Measurements from ENCODE around the gene CARS2. TPM values are rescaled to one million over a fixed set of nuclear protein-coding genes. Genes with fewer than 3 reads are reported as not detected.
"Not testable (repeated sequence)": the region's sequence is repeated elsewhere in the genome, so short reads cannot be mapped to it uniquely, and the experiment has no call there.

CARS2 gene
- total RNA-seq, 1 donor from 2014 or later = 66.5 TPM

DNA sequence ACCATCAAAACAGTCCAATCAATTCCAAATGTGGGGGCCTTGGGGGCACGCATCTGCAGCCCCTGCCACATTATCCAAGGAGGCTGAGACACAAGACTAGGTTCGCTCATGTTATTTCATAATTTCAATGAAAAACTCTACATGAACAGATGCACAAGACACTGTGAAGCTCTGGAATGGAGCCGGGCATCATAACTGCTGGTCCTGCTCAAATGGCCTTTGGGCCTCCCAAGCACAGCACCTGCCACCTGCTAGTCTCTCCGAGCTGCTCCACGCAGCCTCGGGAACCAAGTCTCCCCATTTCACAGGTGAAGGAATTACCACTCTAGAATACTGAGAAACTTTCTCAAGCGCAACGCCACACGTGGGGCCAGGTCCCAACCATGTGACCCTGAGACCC, 16.9 kb downstream of the CARS2 start:
- no peak for ATAC-seq
- intact Hi-C loops (cut with DNase I) = no loop called here
- no peak for DNase-seq (ENCODE audit: low spot score)

DNA sequence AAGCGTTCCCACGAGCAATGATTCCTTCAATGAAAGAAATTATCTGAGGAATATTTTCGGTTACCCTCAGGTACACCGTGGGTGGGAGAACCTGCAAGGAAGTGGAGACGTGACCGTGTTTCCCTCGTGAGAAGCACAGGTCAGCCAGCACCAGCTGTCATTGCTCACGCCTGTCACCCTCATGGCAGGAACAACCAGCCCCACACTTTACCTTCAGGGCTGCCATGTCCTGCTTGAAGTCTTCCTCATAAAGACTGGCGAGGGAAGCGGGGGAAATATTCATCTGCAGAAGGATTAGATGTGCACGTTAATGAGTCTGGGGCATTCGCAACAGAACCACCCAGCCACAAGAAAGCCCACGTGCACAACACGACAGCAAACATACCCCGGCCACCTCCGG, 18.2 kb downstream of the CARS2 start:
- ATAC-seq = no peak
- intact Hi-C loops (cut with DNase I) = no loop called here
- DNase-seq (ENCODE audit: low spot score) = no peak

DNA sequence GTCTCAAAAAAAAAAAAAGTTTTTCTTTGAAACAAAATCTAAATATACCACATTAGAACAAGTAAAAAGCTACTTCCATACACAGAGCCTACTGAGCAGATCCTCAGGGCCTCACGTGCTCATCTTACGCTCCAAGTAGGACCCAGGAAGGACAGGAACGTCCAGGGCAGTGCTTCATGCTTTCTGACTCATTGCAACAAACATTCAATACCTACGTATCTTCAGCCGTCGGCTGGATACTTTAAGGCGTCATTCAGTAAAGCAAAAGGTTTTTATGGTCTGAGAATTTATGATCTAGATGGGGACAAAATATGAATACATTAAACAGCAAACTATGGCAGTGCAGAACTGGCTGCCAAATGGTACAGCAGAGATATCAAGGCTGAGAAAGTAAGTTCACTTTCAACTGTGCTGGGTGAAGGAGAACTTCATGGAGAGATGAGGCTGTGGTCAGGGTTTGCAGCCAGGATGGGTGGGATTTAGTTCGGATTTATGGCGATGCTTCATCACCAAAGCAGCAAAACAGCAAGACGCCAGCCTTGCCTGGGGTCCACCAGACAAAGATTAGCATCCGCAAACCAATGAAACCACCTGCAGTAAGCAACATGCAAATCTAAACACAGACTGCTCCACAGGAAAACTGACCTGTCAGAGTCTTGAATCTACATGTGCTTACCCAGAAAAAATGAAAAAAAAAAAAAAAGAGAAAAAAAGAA, 20.5 kb downstream of the CARS2 start:
- ATAC-seq = no peak
- intact Hi-C loops (cut with DNase I) = no loop called here
- no peak for DNase-seq (ENCODE audit: low spot score)

DNA sequence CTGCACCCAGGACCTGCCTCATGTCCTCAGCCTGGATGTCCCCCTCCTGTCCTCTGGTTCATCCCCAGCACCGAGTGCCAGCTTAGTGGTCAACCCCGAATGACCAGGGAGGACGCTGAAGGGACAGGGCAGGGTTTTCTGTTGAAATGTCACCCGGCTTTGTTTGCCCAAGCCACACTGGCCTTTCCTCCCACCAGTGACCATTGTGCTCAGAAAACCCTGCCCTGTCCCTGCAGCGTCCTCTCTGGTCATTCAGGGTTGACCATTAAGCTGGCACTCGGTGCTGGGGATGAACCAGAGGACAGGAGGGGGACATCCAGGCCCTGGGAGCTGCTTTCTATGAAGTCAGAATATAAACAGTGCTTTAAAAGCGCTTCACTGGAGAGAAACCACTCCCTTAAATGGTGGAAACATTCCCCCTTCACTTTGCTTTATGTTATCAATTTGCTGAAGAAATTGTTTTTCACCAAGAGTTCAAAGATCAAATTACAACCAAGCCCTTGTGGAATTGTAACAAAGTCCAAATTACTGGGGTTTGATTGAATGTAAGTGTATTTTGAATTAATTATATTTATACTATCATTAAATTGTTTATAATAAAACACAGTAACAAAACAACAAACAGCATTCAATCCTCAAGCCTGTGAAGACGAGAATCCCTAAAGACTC, 21.4 kb downstream of the CARS2 start:
- no peak for DNase-seq (ENCODE audit: low spot score)
- ATAC-seq = peak; percentile 24
- intact Hi-C loops (cut with DNase I) = no loop called here

DNA sequence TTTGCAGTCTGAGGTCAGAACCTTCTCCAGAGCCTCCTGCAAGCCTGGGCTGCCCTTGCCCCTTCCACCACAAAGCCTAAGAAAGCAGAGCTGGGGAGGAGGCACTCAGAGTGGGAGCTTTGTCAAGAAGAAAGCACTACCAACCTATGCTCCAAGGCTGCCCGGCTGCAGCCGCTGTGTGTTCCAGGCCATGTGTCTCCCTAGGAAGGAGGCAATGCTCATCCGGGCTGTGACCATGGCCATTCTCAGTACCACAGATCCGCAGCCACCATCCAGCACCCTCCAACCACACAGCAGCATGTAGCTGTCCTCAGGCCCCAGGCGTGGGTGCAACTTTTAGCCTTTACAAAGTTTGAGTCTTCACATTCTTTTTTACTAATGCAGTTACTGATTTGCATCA, 22.0 kb downstream of the CARS2 start:
- no peak for DNase-seq (ENCODE audit: low spot score)
- no peak for ATAC-seq
- intact Hi-C loops (cut with DNase I) = no loop called here

DNA sequence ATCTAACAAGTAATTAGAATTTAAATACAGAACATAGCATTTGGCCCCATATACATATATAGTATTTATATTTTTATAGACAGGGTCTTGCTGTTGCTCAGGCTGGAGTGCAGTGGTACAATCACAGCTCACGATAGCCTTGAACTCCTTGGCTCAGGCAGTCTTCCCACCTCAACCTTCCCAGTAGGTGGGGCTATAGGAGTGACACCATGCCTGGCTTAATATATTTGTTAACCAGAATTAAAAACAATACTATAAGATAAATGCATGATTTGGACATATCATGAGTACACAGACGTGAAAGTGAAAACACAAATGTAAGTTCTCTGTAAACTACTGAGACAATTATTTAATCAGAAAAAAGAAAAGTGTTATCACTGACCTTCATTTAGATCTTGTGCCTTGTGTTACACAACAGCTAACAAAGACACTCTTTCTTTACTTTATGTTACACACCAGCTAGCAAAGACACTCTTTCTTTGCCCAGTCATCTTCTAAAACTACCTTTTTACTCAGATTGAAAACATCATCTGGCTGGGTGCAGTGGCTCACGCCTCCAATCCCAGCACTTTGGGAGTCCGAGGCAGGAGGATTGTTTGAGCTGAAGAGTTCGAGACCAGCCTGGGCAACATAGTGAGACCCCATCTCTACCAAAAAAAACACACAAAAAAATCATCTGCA, 22.6 kb downstream of the CARS2 start:
- no peak for DNase-seq (ENCODE audit: low spot score)
- peak; percentile 35 for ATAC-seq
- intact Hi-C loops (cut with DNase I) = no loop called here

DNA sequence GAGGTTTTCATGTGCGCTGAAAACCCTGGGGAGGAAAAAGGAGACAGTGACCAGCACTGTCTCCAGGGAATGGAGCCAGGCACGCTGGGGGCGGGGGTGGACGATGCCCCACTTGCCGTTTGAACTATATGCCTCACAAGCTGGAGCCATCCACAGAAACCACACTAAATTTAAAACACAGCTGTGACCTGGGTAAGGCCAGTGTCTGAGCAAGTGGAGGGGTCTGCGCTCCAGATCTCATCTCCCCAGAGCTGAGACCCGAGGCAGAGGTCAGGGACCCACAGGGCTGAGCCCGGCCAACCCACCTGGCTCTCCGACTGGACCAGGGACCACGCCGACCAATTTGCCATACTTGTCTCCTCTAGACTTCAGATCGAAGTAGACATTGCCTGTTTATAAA, 23.2 kb downstream of the CARS2 start:
- DNase-seq (ENCODE audit: low spot score) (no peak), ATAC-seq (no peak)
- intact Hi-C loops (cut with DNase I) = no loop called here

DNA sequence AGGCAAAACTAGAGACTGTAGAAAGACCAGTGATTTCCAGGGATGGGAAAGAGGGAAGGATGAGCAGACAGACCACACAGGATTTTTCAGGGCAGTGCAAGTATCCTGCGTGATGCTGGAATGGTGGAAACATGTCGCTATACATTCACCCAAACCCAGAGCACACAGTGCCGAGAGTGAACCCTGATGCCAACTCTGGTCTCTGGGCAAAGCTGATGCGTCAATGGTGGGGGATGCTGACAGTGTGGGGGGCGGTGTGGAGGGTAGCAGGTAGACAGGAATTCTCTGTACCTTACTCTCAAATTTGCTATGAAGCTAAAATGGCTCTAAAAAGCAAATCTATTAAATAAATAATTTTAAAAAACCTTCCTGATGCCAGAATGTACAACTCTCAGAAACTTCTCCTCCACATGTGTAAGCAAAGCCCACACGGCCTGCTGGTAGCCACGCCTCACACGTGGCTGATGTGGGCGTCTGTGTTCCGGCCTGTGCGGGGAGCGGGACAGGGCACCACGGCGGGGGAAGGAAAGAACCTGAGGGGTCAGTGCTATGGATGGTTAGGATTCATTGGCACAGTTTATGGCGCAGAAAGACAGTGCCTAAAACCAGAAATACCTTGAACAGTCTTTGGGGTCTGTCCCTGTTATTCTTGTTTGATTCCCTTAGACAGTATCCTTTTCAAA, 23.9 kb downstream of the CARS2 start:
- DNase-seq (ENCODE audit: low spot score) (no peak), ATAC-seq (no peak)
- intact Hi-C loops (cut with DNase I) = no loop called here

DNA sequence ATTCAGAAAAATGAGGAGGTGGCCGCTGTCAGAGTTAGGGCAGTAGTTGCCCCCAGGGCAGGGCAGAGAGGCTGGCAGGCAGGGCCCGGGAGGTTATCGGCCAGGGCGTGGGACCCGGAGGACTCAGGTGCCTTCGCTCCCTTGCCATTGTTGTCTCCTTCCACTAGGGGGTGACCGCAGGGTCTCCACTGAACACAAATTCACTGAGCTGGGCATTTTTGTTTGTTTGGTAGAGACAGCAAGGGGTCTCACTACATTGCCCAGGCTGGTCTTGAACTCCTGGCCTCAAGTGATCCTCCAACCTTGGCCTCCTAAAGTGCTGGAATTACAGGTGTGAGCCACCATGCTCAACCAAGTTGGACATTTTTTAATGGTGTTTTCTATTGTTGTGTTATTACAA, 25.1 kb downstream of the CARS2 start:
- intact Hi-C loops (cut with DNase I) = no loop called here
- DNase-seq (ENCODE audit: low spot score) (no peak), ATAC-seq (no peak)

DNA sequence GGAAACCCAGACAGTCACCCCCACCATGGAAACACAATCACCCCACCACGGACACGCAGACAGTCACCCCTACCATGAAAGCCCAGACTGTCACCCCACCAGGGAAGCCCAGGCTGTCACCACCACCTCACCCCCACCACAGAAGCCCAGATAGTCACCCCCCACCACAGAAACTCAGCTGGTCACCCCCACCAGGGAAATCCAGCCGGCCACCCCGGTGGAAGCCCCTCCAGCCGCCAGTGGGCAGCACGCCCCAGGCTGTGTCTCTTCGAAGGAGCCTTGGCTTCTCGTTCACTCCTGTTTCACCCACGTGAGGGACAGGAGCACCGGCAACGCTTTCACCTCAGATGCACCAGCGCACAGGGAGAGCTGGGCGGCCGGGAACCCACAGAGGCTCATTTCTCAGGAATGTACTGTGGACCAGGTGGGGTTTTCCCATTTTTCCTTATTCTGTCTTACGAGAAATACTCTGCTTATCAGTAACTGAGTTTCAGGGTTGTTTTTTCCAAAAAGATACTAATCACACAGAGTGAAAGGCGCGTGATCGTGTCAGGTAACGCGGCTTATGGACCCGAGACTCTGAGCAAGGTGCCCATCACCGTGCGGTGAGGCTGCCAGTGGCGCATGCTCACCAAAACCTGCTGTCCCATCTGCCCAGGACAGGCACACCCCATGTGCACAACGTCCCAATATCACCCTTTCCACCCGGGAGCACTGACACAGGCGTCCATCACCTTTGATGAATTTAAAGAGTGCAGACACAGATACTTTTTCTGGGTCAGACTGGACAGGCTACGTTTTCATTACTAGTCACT, 28.0 kb downstream of the CARS2 start:
- DNase-seq (ENCODE audit: low spot score) (no peak), ATAC-seq (no peak)
- intact Hi-C loops (cut with DNase I) = no loop called here

DNA sequence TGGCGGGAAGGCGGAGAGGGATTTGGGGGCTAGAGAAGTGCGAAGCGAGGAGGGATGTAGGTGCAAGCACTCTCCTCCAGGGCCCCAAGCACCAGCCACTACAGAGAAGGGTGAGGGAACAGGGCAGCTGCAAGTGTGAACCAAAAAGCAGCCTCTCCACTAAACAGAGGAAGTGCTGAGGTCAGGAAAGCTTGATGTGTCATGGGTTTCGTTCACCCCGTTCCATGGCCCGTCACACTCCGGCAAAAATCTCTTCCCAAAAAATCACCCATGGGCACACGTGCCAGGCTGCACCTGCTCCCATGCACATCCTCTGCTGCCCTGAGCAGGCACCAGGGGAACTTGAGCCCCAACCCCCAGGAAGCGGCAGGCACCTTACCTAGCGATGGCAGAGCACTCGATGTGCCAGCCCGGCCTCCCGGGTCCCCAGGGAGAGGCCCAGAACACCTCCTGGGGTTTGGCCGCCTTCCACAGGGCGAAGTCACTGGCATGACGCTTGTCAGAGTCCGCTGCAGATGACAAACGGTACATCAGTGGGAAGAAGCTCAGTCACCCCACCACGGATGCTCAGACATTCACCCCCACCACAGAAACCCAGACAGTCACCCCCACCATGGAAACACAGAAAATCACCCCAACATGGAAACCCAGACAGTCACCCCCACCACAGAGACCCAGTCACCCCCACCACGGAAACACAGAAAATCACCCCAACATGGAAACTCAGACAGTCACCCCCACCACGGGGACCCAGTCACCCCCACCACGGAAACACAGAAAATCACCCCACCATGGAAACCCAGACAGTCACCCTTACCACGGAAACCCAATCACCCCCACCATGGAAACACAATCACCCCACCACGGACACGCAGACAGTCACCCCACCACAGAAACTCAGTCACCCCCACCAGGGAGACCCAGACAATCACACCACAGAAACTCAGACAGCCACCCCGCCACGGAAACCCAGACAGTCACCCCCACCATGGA, 29.0 kb downstream of the CARS2 start:
- DNase-seq (ENCODE audit: low spot score) (no peak), ATAC-seq (peak; percentile 80)
- intact Hi-C loops (cut with DNase I) = no loop called here

DNA sequence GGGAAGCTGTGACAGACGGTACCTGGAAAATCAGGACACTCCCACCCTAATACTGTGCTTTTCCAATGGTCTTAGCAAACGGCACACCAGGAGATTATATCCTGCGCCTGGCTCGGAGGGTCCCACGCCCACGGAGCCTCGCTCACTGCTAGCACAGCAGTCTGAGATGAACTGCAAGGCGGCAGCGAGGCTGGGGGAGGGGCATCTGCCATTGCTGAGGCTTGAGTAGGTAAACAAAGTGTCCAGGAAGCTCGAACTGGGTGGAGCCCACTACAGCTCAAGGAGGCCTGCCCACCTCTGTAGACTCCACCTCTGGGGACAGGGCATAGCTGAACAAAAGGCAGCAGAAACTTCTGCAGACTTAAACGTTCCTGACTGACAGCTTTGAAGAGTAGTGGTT, 36.1 kb downstream of the CARS2 start:
- DNase-seq (ENCODE audit: low spot score); ATAC-seq: not testable (repeated sequence)

DNA sequence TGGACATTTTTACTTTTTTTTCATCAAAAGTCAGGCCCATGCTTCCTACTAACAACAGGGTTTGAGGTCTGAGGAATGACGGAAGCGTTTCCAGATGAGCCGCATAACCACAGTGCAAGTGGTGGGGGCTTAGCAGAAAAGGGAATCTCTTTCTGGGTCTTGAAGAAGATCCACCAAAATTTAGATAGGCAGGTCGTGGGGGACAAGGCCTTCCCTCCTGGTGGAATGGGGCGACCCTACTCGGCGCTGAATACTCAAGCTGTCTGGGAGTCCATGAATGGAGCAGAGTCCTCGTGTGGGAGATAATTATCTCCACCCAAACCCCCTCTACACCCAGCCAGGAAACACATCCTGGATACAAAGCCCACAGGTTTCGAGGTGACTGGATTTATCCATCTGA, 36.9 kb downstream of the CARS2 start:
- intact Hi-C loops (cut with DNase I) = no loop called here
- no peak for ATAC-seq
- DNase-seq (ENCODE audit: low spot score) = no peak

More for the DNA sequence above, 36.1 kb downstream of the CARS2 start:
- intact Hi-C loops (cut with DNase I) = not testable (repeated sequence)

DNA sequence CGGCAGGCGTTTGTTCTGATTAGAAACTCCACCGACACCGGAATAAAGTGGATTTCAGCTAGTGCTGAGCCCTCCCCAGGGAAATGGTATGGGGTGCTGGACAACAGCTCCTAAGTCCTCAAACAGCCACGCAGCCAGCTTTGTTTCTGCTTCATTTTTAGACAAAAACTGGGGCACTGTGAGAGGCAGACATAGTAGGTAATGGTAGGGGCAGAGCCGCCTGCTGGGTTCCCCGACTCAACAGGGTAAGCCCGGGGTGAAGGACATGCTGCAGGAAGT, 39.7 kb downstream of the CARS2 start:
- no peak for ATAC-seq
- intact Hi-C loops (cut with DNase I) = no loop called here

DNA sequence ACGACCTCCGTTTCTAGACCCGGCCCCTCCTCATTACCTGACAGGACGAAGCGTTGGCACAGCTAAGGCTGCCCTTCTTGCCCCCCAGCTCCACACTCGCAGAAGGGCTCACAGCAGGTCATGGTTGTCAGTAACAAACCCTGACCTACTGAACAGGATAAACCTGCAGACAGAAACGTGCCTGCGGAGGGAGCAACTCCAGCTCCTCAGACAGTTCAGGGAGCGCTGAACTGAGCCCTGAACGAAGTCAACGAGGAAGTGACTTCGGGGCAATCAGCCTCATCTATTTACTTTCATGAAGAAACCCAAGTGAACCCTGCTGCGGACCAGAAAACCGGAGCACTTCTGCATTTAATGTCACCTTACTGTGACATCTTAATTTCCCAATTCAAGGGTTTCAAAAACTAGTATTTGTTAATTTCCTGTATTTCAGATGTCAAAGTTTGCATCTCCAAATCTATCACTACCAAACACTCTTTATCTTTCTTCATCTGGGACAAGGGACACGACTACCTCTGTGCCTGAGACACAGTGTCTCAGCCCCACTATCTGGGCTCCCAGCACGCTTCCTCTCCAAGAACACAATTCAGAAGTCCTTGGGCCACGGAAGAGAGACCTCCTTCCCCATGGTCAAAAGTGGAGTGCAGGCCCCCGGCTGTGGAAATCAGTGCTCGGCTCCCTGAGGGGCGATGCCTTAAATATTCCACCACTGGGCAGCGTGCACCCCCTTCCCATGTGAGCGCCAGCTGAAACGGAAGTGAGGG, 40.2 kb downstream of the CARS2 start:
- intact Hi-C loops (cut with DNase I) = no loop called here
- DNase-seq (ENCODE audit: low spot score) (no peak), ATAC-seq (no peak)

More for the DNA sequence above, 39.7 kb downstream of the CARS2 start:
- no peak for DNase-seq (ENCODE audit: low spot score)

DNA sequence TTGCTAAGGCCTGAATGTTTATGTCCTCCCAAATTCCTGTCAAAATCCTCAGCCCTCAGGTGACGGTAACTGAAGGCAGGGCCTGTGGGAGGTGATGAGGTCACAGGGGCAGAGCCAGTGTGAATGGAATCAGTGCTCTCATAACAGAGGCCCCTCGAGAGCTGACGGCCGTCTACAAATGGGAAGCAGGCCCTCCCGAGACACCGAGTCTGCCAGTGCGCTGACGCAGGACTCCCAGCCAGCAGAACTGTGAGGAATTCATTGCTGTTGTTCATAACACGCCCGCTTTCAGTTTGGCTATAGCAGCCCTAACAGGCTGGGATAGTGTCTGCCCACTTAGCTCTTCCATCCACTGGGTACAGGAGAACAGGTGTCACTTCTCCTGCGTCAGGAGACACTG, 41.2 kb downstream of the CARS2 start:
- intact Hi-C loops (cut with DNase I) = no loop called here
- no peak for DNase-seq (ENCODE audit: low spot score)
- no peak for ATAC-seq

DNA sequence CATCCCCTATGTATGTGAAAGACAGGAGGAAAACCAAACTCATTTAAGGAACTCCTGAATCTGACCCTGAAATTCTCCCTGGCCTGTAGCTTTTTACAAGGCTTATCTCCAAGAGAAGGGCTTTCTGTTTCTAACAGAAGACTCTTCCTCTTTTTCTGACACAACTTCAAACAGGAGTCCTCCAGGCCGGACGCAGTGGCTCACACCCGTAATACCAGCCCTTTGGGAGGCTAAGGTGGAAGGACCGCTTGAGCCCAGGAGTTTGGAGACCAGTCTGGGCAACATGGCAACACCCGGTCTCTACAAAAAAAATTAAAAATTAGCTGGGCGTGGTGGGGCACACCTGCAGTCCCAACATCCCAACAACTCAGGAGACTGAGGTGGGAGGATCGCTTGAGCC, 41.9 kb downstream of the CARS2 start:
- no peak for ATAC-seq
- intact Hi-C loops (cut with DNase I) = no loop called here
- DNase-seq (ENCODE audit: low spot score) = no peak

All from sciatic nerve (tissue), 2 donors.